ES-I3 (cell line): ENCODE results near the gene ZNRF1.
"Not testable (repeated sequence)": the region's sequence is repeated elsewhere in the genome, so short reads cannot be mapped to it uniquely, and the experiment has no call there.

Source experiments
- H3K36me3 ChIP-seq: 2 replicates; pipeline ENCODE4 v1.6.1; 2013; ENCODE audit warnings: mild to moderate bottlenecking, low read length, control low read depth, moderate library complexity; ENCODE audit not compliant: insufficient read depth
- H3K4me1 ChIP-seq: 2 replicates; pipeline ENCODE4 v1.6.1; 2013; ENCODE audit warnings: mild to moderate bottlenecking, control low read depth, low read length; ENCODE audit not compliant: insufficient read depth
- H3K9ac ChIP-seq: 2 replicates; pipeline ENCODE4 v1.6.1; 2013; ENCODE audit warnings: low read depth, mild to moderate bottlenecking, low read length, moderate library complexity
- H3K9me3 ChIP-seq: 2 replicates; pipeline ENCODE4 v1.6.1; 2013; ENCODE audit warnings: mild to moderate bottlenecking, low read length, moderate library complexity; ENCODE audit not compliant: control insufficient read depth, insufficient read depth

Gene ZNRF1

DNA sequence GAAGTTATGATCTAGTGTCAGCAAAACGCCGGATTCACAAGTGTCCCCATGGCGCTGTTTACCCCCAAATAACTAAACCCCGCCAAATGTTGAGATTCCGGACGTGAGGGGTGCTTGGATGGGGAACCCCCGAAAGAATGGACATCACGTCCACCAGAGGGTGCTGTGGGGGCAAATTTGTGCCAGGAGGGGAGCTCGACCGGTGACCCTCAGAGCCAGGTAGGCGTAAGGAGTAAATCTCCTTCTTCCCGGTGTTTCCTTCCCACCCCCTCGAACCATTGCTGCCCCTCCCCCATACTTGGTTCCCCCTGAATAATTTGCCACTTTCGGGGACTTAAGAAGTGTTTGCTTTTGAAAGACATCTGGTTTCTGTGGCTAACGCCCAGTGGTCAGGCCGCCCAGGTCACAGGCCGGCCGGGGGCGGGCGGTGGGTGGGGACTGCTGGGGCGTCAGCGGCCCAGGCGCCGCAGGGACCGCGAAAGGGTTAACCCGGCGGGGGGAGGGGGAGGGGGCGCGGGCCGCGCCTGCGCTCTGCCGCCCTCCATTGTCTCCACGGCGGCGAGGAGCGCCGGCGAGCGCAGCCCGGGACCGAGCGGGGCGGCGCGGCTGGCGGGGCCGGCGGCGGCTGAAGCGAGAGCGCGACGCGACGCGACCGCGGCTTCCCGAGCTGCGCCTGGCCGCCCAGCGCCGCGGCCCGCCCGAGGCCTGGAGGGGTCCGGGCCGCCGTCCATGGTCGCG lies at the start of gene ZNRF1:
Gene ZNRF1 (plus strand): TSS at position 544 of the 738 bp plus-strand sequence. CDS start 648 bp downstream, outside the sequence.
- Histone ChIP-seq H3K4me1 (peaks cover 15% of the 10 kb centered on the region; the same call in 1 of the 2 replicates), H3K36me3 (no peaks in the 10 kb centered on the region), H3K9me3 (no peaks in the 10 kb centered on the region), H3K9ac (peak within 1 kb of the TSS; percentile 63)

DNA sequence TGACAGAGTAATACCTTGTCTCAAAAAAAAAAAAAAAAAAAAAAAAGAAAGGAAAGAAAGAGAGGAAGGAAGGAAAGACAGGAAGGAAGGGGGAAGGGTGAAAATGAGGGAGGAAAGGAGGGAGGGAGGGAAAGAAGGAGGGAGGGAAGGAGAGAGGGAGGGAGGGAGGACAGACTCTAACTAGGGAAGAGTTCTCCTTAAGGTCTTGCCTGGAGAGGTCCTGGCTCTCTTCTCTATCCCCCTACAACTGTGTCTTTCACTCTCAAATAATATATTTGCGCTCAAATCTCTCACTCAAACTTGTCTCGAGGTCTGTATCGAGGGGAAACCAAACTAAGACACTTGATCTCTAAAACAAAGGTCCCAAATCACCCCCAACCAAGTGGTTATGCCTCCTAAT lies 49.5 kb upstream of the ZNRF1 start:
- H3K9me3 ChIP-seq = no peaks in the 10 kb centered on the region; the same call in 1 of the 2 replicates
- H3K36me3 ChIP-seq = peaks cover 28% of the 10 kb centered on the region
- no peaks in the 10 kb centered on the region for H3K4me1 ChIP-seq
- no peak overlapping the region for H3K9ac ChIP-seq

DNA sequence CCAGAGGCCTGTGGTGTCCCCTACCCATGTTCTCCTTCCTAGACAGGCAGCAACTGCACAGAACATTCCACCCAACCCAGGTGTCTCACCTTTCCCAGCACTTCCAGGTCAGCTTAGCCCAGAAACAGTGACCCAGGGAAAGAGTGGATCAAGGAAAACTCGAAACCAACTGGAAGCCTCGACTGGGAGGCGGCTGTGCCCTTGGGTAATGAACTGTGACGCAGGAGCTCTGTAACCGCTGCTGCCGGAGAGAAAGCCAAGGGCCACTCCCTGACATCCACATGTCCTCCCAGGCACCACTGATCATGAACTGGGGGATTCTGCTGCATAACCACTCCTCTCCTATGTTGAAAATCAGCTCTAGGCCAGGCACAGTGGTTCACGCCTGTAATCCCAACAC lies 48.3 kb upstream of the ZNRF1 start:
- Histone ChIP-seq H3K4me1 (no peaks in the 10 kb centered on the region), H3K9ac (no peak overlapping the region), H3K36me3 (peaks cover 32% of the 10 kb centered on the region), H3K9me3 (no peaks in the 10 kb centered on the region; the same call in 1 of the 2 replicates)

DNA sequence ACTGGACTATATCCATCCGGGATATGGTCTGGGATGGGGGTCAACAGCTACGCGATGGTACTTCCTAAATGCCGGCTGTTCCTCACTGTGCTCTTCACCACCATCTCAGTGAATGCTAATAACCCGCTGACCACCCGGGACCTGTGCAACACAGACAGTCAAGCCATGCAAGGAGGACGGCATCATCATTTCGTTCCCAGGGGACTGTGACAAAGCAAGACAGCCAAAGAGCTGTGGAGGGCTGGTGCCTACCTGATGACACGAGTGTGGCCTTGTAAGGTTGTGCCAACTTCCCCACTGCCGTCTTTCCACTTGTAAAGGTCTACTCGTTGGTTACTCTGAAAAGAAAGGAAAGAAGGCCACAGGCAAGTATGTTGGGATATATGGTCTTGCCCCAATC lies 47.6 kb upstream of the ZNRF1 start:
- Histone ChIP-seq H3K36me3 (peaks cover 31% of the 10 kb centered on the region), H3K9ac (no peak overlapping the region), H3K4me1 (no peaks in the 10 kb centered on the region), H3K9me3 (no peaks in the 10 kb centered on the region; the same call in 1 of the 2 replicates)

DNA sequence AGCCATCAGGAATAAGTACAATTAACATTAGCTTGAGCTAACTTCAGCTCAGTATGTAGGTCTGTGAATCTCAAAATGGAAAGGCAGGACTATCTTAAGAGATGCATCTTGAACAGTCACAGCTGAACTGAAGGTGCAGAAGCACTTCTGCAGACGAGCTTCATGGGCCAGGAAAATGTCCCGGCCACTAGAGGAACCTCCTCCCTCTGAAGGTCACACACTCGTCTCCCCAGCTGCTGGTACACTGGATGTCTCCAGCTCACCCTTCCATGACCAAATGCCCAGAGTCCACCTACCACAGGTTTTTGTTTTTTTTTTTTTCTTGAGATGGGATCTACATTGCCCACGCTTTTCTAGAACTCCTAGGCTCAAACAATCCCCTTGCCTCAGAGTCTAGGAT lies 47.1 kb upstream of the ZNRF1 start:
- Histone ChIP-seq H3K9me3 (no peaks in the 10 kb centered on the region; the same call in 1 of the 2 replicates), H3K36me3 (peaks cover 31% of the 10 kb centered on the region), H3K4me1 (no peaks in the 10 kb centered on the region), H3K9ac (no peak overlapping the region)

DNA sequence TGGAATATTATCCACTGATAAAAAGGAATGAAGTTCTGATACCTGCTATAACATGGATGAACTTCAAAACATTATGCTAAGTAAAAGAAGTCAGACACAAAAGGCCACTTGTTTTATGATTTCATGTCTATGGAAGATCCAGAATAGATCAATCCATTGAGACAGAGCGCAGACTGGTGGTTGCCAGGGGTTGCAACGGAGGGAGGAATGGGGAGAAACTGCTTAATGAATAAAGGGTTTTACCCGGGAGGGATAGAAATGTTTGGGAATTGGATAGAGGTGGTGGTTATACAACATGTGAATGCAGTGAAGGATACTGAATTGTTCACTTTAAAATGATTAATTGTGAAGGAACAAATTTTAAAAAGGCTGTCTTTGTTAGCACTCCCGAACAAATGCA lies 44.1 kb upstream of the ZNRF1 start:
- Histone ChIP-seq H3K4me1 (no peaks in the 10 kb centered on the region), H3K36me3 (peaks cover 22% of the 10 kb centered on the region), H3K9ac (no peak overlapping the region), H3K9me3 (no peaks in the 10 kb centered on the region; the same call in 1 of the 2 replicates)

DNA sequence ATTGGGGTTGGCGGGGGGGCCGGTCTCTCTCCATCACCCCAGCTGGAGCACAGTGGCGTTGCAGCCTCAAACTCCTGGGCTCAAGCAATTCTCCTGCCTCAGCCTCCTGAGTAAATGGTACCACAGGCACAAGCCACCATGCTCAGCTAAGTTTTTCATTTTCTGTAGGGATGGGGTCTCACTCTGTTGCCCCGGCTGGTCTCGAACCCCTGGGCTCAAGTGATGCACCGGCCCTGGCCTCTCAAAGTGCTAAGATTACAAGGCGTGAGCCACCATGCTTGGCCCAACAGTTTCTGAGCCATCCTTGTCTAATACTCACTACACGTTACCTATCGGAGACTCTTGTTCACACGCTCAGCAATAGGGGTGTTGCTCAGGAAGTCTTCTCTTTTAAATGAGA lies 25.5 kb upstream of the ZNRF1 start:
- H3K4me1 ChIP-seq = no peaks in the 10 kb centered on the region
- H3K36me3 ChIP-seq = no peaks in the 10 kb centered on the region
- H3K9ac ChIP-seq = no peak overlapping the region

GRCh38 chr16:74975591-74975990 lies 23.2 kb upstream of the ZNRF1 start:
- Histone ChIP-seq H3K36me3 (0 out of 2 replicates have a peak, but pooled peaks cover 3% of the 10 kb centered on the region), H3K9ac (no peak overlapping the region), H3K4me1 (no peaks in the 10 kb centered on the region), H3K9me3 (no peaks in the 10 kb centered on the region)

More for the DNA sequence above, 25.5 kb upstream of the ZNRF1 start:
- H3K9me3 ChIP-seq = no peaks in the 10 kb centered on the region

GRCh38 chr16:74982256-74982655 lies 16.6 kb upstream of the ZNRF1 start:
- Histone ChIP-seq H3K36me3 (0 out of 2 replicates have a peak, but pooled peaks cover 3% of the 10 kb centered on the region), H3K9ac (no peak overlapping the region), H3K9me3 (no peaks in the 10 kb centered on the region), H3K4me1 (no peaks in the 10 kb centered on the region)

- no peaks in the 10 kb centered on the region for H3K9me3 ChIP-seq
- H3K4me1 ChIP-seq = no peaks in the 10 kb centered on the region
- peak overlapping the region; percentile 91 for H3K9ac ChIP-seq
- H3K36me3 ChIP-seq = no peaks in the 10 kb centered on the region
These were observed 14.7 kb upstream of the ZNRF1 start for GRCh38 chr16:74984194-74984528.

DNA sequence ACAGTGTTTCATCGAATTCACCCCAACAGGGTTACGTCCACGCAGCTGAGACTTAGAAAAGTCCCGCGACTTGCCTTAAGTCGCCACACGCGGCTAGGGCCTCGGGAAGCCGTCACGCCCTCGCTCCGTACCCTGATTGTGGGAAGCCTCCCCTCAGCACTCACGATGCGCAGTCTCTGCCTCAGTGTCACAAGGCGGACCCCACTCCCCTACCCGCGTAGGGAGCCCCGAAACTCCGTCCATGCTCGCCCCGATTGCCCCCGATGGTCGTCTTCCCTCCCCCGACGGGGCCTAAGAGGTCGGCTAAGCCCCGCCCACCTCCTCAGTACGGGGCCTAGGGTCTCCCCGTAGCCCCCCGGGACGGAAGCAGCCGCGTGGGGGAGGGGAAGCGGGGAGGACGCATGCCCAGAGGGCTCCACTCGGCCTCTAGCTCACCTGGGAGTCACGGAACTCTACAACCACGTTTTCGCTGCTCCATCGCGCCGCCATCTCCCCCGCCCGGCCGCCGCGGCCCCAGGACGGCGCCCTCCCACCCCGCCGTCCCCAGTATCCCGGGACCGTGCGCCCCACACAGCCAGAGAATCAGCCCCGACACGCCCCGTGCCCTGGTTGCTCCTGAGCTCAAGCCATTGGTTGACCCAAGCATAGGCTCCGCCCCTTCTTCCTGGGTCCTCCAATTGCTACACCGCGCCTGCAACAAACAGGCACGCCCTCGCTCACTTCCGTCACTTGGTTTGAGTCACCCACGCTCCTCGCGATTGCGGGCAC lies 14.1 kb upstream of the ZNRF1 start, which contains the start of gene WDR59:
Gene WDR59 (minus strand): TSS at position 595 of the 768 bp plus-strand sequence. CDS start 106 bp downstream, at position 489.
- Histone ChIP-seq H3K9me3 (no peaks in the 10 kb centered on the region), H3K36me3 (no peaks in the 10 kb centered on the region), H3K9ac (peak within 1 kb of the TSS; percentile 91), H3K4me1 (no peaks in the 10 kb centered on the region)

DNA sequence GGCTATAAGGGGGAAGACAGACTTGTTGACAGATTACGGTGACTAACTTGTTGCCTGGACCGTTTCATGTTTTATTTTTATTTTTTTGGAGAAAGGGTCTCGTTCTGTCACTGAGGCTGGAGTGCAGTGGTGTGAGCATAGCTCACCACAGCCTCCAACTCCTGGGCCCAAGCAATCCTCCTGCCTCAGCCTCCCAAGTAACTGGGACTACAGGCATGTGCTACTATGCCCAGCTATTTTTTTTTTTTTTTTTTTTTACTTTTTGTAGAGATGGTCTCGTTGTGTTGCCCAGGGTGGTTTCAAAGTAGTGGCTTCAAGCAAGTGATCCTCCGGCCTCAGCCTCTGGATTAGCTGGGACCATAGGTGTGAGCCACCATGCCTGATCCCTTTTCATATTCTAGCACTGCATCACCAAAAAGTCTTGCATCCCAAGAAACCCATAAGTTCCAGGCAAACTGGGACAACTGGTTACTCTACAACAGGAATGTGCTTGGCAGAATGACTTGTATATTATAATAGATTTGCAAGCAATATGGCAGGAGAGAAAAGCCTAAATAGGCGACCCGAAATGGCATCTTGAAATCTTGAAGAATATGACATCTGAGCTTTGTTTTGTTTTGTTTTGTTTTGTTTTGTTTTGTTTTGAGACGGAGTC lies 11.7 kb upstream of the ZNRF1 start:
- Histone ChIP-seq H3K9me3 (no peaks in the 10 kb centered on the region), H3K36me3 (no peaks in the 10 kb centered on the region), H3K9ac (no peak overlapping the region), H3K4me1 (peaks cover 11% of the 10 kb centered on the region; the same call in 1 of the 2 replicates)

- H3K36me3 ChIP-seq, H3K9me3 ChIP-seq, H3K9ac ChIP-seq: not testable (repeated sequence)
- H3K4me1 ChIP-seq = peaks cover 11% of the 10 kb centered on the region; the same call in 1 of the 2 replicates
These were observed 9.0 kb upstream of the ZNRF1 start for GRCh38 chr16:74989864-74990263.

GRCh38 chr16:74990832-74991231 lies 8.0 kb upstream of the ZNRF1 start:
- Histone ChIP-seq H3K4me1 (peaks cover 11% of the 10 kb centered on the region; the same call in 1 of the 2 replicates), H3K9me3 (no peaks in the 10 kb centered on the region), H3K36me3 (no peaks in the 10 kb centered on the region), H3K9ac (no peak overlapping the region)
